GM21576 (cell line): ENCODE measurements around the gene POU6F2.
"Not testable (repeated sequence)": the region's sequence is repeated elsewhere in the genome, so short reads cannot be mapped to it uniquely, and the experiment has no call there.

ENCODE experiments used
- ATAC-seq: cut with Tn5 transposase; IDR thresholded peaks from one replicate; pipeline ENCODE4 v1.9.1; 2021; ENCODE audit warnings: mild to moderate bottlenecking, moderate library complexity; ENCODE audit not compliant: unreplicated experiment

Gene POU6F2

DNA sequence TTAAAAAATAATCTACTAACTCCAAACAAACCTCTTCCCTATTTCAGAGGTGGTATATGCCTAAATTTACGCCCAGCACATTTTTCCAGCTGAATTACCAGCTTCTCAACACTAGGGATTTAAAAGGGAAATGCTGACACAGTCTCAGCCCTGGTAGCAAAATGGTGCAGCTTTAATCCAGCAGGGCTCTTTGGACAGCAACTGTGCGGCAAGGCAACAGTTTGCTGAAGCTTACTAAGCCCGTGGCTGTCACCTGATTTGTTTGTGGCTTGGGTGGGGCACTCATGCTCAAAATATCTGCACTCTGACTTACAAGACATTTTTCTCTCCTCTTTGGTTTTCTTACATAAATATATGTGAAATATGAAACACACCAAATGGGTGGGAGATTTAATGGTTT, 206.7 kb downstream of the POU6F2 start:
- no peak for ATAC-seq

DNA sequence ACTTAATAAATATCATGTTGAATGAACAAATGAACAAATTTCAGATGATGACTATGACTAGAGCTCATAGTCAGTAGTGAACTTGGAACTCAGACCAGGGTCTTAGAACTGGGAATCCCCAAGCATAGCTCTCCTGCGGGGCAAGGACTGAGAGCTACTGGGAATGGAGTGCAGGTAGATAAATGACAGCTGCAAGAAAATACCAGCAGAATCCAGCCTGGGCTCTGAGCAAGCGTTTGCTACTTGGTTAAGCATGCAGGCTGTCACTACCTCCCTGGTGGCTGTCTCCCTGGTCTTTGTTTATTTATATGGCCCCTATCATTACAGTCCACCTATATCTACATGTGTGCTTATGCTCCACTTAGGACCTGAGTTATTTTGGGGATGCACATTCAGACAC, 208.4 kb downstream of the POU6F2 start:
- no peak for ATAC-seq

GRCh38 chr7:39186671-39187070, 209.0 kb downstream of the POU6F2 start:
- ATAC-seq, result no peak

- ATAC-seq, result no peak
Observed at GRCh38 chr7:39187130-39187529, 209.4 kb downstream of the POU6F2 start.

DNA sequence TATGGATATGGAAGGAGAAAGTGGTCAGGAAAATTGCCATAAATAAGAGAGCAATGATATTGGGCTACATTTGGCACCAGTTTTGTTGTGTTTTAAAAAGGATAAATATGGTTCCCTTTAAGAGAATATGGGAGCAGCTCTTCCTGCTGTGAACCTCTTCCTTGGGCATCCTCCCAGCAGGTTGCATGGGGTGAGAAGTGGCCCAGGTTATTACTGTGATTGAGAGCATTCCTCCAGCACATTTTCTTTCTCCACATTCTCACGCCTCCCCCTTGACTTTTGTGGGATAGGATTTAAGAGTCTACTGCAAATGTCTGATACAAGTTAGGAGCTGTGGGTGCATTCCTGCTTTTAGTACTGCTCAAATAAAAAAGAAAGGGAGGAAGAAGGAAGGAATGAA, 214.8 kb downstream of the POU6F2 start:
- no peak for ATAC-seq

DNA sequence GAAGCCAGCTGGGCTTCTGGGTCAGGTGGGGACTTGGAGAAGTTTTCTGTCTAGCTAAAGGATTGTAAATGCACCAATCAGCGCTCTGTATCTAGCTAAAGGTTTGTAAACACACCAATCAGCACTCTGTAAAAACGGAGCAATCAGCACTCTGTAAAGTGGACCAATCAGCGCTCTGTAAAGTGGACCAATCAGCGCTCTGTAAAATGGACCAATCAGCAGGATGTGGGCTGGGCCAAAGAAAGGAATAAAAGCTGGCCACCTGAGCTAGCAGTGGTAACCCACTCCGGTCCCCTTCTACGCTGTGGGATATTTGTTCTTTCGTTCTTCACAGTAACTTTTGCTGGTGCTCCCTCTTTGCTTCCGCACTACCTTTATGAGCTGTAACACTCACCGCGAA, 216.7 kb downstream of the POU6F2 start:
- not testable (repeated sequence) for ATAC-seq

DNA sequence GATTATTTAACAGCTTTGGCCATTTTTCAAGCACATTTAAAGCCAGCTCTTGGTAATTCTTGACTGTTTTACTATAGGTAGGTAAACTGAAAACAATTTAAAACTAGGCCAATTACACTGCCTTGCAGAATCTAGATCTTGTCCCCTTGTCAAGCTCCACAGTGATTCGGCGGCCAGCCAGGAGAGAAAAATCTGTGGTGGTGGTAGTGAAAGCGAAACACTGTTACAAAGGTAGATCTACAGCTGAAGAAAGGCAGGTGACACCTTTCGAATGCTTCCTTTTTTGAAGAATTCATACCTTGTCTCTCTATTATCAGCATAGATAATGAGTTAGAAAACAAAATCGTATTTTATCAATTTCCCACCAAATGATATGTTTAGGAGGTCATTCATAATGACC, 218.3 kb downstream of the POU6F2 start:
- ATAC-seq, result no peak

DNA sequence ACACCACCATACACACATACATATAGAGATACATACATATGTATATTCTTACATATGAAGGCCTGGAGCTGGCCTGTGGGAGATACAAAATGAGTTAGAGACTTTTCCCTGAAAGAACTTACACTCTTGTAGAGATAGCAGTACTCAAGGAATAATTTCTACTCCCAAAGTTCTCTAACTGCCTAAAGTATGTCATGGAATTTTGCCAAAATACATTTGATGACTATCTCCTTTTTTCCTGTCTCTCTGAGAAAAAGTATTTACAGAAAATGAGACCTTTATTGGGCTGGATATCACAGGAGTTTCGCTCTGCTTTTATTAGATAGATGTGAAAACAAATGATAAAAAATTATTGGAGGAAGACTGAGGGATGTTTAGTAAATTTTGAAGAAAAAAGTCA, 220.1 kb downstream of the POU6F2 start:
- ATAC-seq, result no peak

- ATAC-seq, result no peak
Observed at GRCh38 chr7:39198556-39198955, 220.8 kb downstream of the POU6F2 start.

DNA sequence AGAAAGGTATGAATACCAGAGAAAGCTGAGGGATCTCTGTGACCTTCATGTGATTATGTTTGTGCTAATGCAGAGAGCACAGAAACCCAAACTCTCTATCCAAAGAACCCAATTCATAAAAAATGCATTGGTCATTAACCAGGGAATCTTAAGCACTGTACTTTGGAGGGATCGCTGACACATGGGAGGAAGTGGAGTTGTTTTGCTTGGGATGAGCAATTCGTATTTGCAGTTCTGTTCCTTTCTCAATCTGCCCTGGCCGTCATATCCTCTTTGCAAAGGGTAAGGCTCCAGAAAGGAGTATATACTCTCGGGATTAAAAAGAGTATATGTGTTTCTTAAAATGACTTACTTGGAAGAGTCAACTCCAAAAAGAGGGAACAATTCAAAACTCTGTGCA, 221.3 kb downstream of the POU6F2 start:
- ATAC-seq, result no peak

- ATAC-seq, result no peak
Observed at GRCh38 chr7:39199951-39200350, 222.2 kb downstream of the POU6F2 start.

DNA sequence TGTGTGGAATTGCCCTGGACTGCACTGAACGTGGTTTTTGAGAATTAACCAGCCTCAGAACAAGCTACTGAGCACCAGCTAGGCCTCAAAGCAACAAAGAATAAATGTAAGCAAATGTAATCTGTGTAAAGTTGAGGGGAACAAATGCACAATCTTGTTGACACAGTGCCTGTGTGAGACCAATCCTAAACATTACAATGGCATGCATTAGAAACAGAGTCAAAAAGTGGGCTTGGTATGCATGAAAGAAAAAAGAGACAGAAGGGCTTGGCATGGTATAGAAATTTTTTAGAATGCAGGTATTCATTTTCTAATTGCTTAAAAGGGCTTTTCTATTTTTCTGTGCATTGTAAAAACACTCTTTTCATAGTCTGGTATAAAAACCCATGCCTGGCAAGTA, 224.3 kb downstream of the POU6F2 start:
- no peak for ATAC-seq

- ATAC-seq, result no peak
Observed at GRCh38 chr7:39210362-39210761, 232.7 kb downstream of the POU6F2 start.

DNA sequence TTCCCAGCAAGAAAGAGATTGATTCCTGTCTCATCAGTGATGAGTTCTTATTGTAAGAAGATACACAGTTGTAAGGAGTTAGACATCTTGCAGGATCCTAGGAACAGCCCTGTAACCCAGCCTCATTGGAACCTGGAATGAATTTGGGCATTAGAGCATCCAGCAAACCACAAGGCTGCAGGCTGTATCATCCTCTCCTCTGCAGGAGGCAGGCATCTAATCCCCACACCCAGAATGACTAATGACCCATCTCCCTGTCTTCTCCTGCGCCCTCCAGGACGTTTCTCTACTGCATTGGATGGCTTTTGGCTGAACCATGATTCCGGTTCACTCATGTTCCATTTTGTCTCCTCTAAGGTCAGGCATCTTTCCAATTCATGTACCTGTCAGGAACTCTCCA, 233.9 kb downstream of the POU6F2 start:
- ATAC-seq, result no peak

DNA sequence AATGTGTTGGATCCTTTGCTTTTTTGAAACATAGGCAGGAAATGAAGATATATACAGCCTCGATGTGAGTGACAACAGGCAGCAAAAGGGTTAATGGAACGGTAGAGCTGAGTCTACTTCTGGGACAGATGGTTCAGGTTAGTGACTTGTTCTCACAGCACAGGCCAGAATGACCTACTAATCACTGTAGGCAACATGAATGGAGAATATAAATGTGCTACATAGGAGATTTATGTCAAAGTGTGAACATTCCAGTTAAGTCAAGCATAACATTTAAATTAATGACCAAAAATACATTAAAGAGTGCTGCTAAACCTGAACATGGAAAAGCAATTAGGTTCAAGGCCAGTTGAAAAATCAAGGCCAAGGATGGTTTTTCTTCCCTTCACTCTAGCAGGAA, 235.2 kb downstream of the POU6F2 start:
- no peak for ATAC-seq

- ATAC-seq, result no peak
Observed at GRCh38 chr7:39217783-39218182, 240.1 kb downstream of the POU6F2 start.

- no peak for ATAC-seq
Observed at GRCh38 chr7:39219869-39220268, 242.2 kb downstream of the POU6F2 start.

- no peak for ATAC-seq
Observed at GRCh38 chr7:39221901-39222300, 244.2 kb downstream of the POU6F2 start.

GRCh38 chr7:39228946-39229345, 251.2 kb downstream of the POU6F2 start:
- ATAC-seq, result no peak

DNA sequence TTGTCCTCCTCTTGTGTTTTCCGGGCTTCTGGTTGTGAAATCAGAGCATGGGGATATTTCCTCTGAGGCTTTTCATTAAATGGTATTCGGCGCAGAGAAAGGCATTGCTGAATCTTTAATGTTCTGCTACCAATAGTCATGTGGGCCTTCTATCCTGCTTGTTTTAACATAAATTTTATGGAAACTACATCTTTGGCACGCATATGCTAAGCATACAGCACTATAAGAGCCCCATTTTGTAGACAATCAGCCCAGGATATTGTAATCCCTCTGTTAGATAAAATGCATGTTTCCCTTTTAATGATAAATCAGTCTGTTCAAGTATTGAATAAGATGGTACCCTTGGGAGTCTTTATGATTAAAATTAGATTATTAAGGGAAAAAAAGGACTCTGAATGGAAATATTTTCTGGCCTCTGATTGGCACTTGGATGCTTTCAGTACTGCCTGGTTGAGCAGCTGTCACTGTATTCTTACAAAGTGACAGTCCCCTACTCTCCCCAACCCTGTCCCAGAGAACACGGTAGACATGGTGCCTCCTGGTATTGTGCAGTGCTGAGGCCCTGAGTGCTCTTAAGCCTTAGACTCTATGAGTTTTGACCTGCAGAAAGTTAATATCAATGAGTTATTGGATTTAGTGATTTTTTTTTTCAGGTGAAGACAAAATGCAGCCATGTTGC, 256.3 kb downstream of the POU6F2 start:
- ATAC-seq, result no peak

DNA sequence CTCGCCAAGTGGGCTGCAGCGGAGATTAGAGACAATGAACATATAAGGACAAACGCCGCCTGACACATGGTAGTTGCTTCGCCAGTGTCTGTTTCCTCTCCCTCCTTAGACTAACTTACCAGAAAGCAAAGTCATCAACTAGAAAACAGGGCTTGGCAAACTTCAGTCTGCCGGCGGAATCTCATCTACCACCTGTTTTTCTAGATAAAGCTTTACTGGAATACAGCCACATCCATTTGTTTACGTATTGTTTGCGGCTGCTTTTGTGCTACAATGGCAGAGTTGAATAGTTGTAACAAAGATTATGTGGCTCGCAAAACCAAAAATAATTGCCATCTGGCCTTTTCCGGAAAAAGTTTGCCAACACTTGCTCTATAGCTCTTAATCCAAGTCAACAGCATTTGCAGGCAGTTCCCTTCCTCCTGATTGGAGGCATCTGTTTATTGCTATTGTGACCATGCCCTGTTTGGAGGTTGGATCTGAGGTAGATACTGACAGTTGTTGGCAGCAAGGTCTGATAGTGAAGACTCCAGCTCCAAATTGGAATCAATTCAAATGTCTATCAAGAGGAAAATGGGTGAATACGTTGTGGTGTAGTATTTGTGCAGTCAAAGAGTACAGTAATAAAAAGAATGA, 260.6 kb downstream of the POU6F2 start:
- ATAC-seq, result no peak

- ATAC-seq, result no peak
Observed at GRCh38 chr7:39240864-39241263, 263.2 kb downstream of the POU6F2 start.

- ATAC-seq, result no peak
Observed at GRCh38 chr7:39247576-39247975, 269.9 kb downstream of the POU6F2 start.
